ENCODE results near the gene OR10H5.
"Not testable (repeated sequence)": the region's sequence is repeated elsewhere in the genome, so short reads cannot be mapped to it uniquely, and the experiment has no call there.

The OR10H5 gene

GRCh38 chr19:15843894-15844222 lies 56.4 kb downstream of the OR10H5 start:
- not testable (repeated sequence) for DNase-seq (ENCODE audit: low spot score)

GRCh38 chr19:15846923-15847322 lies 59.5 kb downstream of the OR10H5 start:
- no peak for DNase-seq (ENCODE audit: low spot score)

- DNase-seq (ENCODE audit: low spot score), result no peak
These were observed 62.9 kb downstream of the OR10H5 start for GRCh38 chr19:15850385-15850784.

Data from COLO829 (cell line).